ENCODE data around the gene HEXIM2.

HEXIM2 gene

DNA sequence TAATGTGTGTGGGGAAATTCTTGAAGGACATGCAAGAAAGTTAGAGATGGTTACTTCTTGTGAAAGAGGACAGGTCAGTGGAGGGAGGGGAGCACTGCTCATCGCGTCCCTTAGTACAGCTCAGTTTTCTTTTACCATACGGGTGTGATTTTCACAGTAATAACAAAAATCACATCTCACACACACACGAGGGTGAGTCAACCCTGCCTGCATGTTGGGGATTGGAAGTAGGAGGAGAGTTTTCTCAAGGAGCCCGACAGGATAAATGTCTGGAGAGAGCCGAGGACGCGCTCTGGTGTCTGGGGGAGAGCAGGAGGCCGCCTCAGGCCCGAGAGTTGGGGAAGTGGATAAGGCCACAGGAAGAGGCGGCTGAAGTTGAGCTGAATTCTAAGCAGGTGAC is 45.8 kb upstream of the HEXIM2 start:
- Mint-ChIP-seq H3K27me3 (ENCODE audit: low read depth) (no peaks in the 10 kb centered on the region), H3K9me3 (no peaks in the 10 kb centered on the region), H3K27ac (peak overlapping the region in 1 of 3 experiments; percentile 43), H3K36me3 (ENCODE audit: low read depth) (peaks cover 5% of the 10 kb centered on the region), H3K4me1 (no peaks in the 10 kb centered on the region), H3K4me3 (no peak overlapping the region)
- no peak for TF ChIP-seq CTCF (IDR thresholded peaks at IDR 0.05; ENCODE audit: unreplicated experiment in 3 of 3)

- peaks cover 5% of the 10 kb centered on the region for H3K36me3 Mint-ChIP-seq (ENCODE audit: low read depth)
Observed at GRCh38 chr17:45116434-45117016, 45.1 kb upstream of the HEXIM2 start.

GRCh38 chr17:45117334-45117733 is 44.3 kb upstream of the HEXIM2 start:
- no peak overlapping the region for H3K27ac Mint-ChIP-seq

More at GRCh38 chr17:45116434-45117016, 45.1 kb upstream of the HEXIM2 start:
- Mint-ChIP-seq H3K4me3 (no peak overlapping the region), H3K27ac (peak overlapping the region in 1 of 3 experiments; percentile 43), H3K9me3 (no peaks in the 10 kb centered on the region), H3K4me1 (no peaks in the 10 kb centered on the region), H3K27me3 (ENCODE audit: low read depth) (no peaks in the 10 kb centered on the region)
- no peak for TF ChIP-seq CTCF (IDR thresholded peaks at IDR 0.05; ENCODE audit: unreplicated experiment in 3 of 3)

GRCh38 chr17:45117848-45118646 is 43.6 kb upstream of the HEXIM2 start:
- no peak overlapping the region for H3K27ac Mint-ChIP-seq
- no peak for TF ChIP-seq CTCF (IDR thresholded peaks at IDR 0.05; ENCODE audit: unreplicated experiment in 3 of 3)
- peaks cover 5% of the 10 kb centered on the region for H3K36me3 Mint-ChIP-seq (ENCODE audit: low read depth)
- H3K4me1 Mint-ChIP-seq, result peaks cover 2% of the 10 kb centered on the region
- no peaks in the 10 kb centered on the region for H3K27me3 Mint-ChIP-seq (ENCODE audit: low read depth)
- no peak overlapping the region for H3K4me3 Mint-ChIP-seq
- H3K9me3 Mint-ChIP-seq, result no peaks in the 10 kb centered on the region

More at GRCh38 chr17:45117334-45117733, 44.3 kb upstream of the HEXIM2 start:
- H3K4me3 Mint-ChIP-seq, result no peak overlapping the region
- no peaks in the 10 kb centered on the region for H3K27me3 Mint-ChIP-seq (ENCODE audit: low read depth)
- no peak for TF ChIP-seq CTCF (IDR thresholded peaks at IDR 0.05; ENCODE audit: unreplicated experiment in 3 of 3)
- H3K36me3 Mint-ChIP-seq (ENCODE audit: low read depth), result peaks cover 5% of the 10 kb centered on the region
- H3K9me3 Mint-ChIP-seq, result no peaks in the 10 kb centered on the region
- no peaks in the 10 kb centered on the region for H3K4me1 Mint-ChIP-seq

- H3K27me3 Mint-ChIP-seq (ENCODE audit: low read depth), result no peaks in the 10 kb centered on the region
- H3K4me1 Mint-ChIP-seq, result peaks cover 5% of the 10 kb centered on the region
- H3K36me3 Mint-ChIP-seq (ENCODE audit: low read depth), result peaks cover 5% of the 10 kb centered on the region
- no peak overlapping the region for H3K27ac Mint-ChIP-seq
- no peaks in the 10 kb centered on the region for H3K9me3 Mint-ChIP-seq
- TF ChIP-seq CTCF (IDR thresholded peaks at IDR 0.05; ENCODE audit: unreplicated experiment in 3 of 3), result no peak
- H3K4me3 Mint-ChIP-seq, result no peak overlapping the region
Observed at GRCh38 chr17:45118691-45119090, 43.0 kb upstream of the HEXIM2 start.

Data from nephron (organoid).